GM13976 (cell line): ENCODE measurements around the gene OSBPL5.

Experiments used
- DNase-seq: peaks from one replicate; pipeline ENCODE4 v3.0.0; 2012; ENCODE audit warnings: low spot score
- CTCF ChIP-seq: IDR thresholded peaks from 2 replicates; pipeline ENCODE4 v1.5.1; 2012; ENCODE audit warnings: borderline replicate concordance, mild to moderate bottlenecking; ENCODE audit not compliant: insufficient read depth; ENCODE audit errors: extremely low read depth, missing control alignments, control extremely low read depth
- in situ Hi-C: fragments of 300-500 bp; cut with MboI; formaldehyde crosslinking; loops from one replicate; pipeline ENCODE4 v1.12.0; 2022; ENCODE audit warnings: low sequenced_read_pairs, mixed read lengths, inconsistent platforms; ENCODE audit not compliant: unreplicated experiment

Gene OSBPL5

GRCh38 chr11:3080733-3081385 lies 84.3 kb downstream of the OSBPL5 start:
- in situ Hi-C loops: no loop called here
- no peak for TF ChIP-seq CTCF
- DNase-seq: no peak

GRCh38 chr11:3080104-3080503 lies 85.0 kb downstream of the OSBPL5 start:
- TF ChIP-seq CTCF: no peak
- in situ Hi-C loops: no loop called here
- DNase-seq: no peak

- in situ Hi-C loops: no loop called here
- no peak for TF ChIP-seq CTCF
- DNase-seq: no peak
Observed at GRCh38 chr11:3077846-3078440, 87.2 kb downstream of the OSBPL5 start.

- in situ Hi-C loops: no loop called here
- no peak for DNase-seq
- no peak for TF ChIP-seq CTCF
Observed at GRCh38 chr11:3077189-3077836, 87.8 kb downstream of the OSBPL5 start.

- no peak for DNase-seq
- no peak for TF ChIP-seq CTCF
- in situ Hi-C loops: no loop called here
Observed at GRCh38 chr11:3074912-3075589, 90.1 kb downstream of the OSBPL5 start.

- no peak for TF ChIP-seq CTCF
- in situ Hi-C loops: no loop called here
- DNase-seq: no peak
Observed at GRCh38 chr11:3073029-3073435, 92.1 kb downstream of the OSBPL5 start.
